Right lobe of liver (tissue), 6 donors: ENCODE data around the gene BPGM. TPM values are rescaled to one million over a fixed set of nuclear protein-coding genes. Genes with fewer than 3 reads are reported as not detected.
A peak's percentile ranks its signal among the peaks of the same experiment; 100 is the strongest.

Experiments
- ATAC-seq, 4 donors: fragments of 200-7000 bp; cut with Tn5 transposase; one replicate each; pipeline ENCODE4 v1.9.1; 2020; ENCODE audit warnings: mild to moderate bottlenecking in 4 of 4, moderate library complexity in 4 of 4
- DNase-seq, 3 donors: peaks; one replicate each; pipeline ENCODE4 v3.0.0-alpha.2; 2020
- H3K27ac ChIP-seq, 3 donors: fragments of 200-600 bp; one replicate each; pipeline ENCODE4 v1.8.0; 2022
- H3K27me3 ChIP-seq, 2 donors: fragments of 200-600 bp; one replicate each; pipeline ENCODE4 v1.8.0; 2022
- H3K36me3 ChIP-seq, 4 donors: fragments of 200-600 bp; sonication (generic) in 1 of 4; one replicate each; pipeline versions ENCODE4 v1.5.1 to v1.8.0; 2017 to 2022; ENCODE audit warnings: control low read depth in 1 of 4
- H3K4me1 ChIP-seq, 4 donors: fragments of 200-600 bp; sonication (generic) in 1 of 4; one replicate each; pipeline versions ENCODE4 v1.5.1 to v1.8.0; 2017 to 2022; ENCODE audit warnings: control low read depth in 1 of 4
- H3K4me3 ChIP-seq, 3 donors: fragments of 200-600 bp; one replicate each; pipeline ENCODE4 v1.8.0; 2022
- H3K9me3 ChIP-seq, 4 donors: fragments of 200-600 bp; sonication (generic) in 1 of 4; one replicate each; pipeline versions ENCODE4 v1.5.1 to v1.8.0; 2017 to 2022; ENCODE audit warnings: control low read depth in 1 of 4
- CTCF ChIP-seq, 4 donors: fragments of 200-600 bp in 3 of 4; fragments of 450-650 bp in 1 of 4; IDR thresholded peaks; one replicate each; pipeline versions ENCODE4 v1.5.1 to v1.8.0; 2016 to 2022; ENCODE audit warnings: antibody characterized with exemption in 4 of 4, mild to moderate bottlenecking in 2 of 4
- POLR2A ChIP-seq: fragments of 450-650 bp; IDR thresholded peaks from one replicate; pipeline ENCODE4 v1.6.1; 2017; ENCODE audit warnings: antibody characterized with exemption, mild to moderate bottlenecking
- WGBS: methylation state at CpG from one replicate; pipeline ENCODE4 v1.1.6; 2018; ENCODE audit warnings: low coverage, low lambda C conversion rate; ENCODE audit not compliant: insufficient coverage; ENCODE audit errors: missing lambda C conversion rate; 5-methylcytosine and 5-hydroxymethylcytosine counted together
- intact Hi-C, 2 donors: fragments of 100-400 bp; cut with DNase I; formaldehyde crosslinking; loops; one replicate each; pipeline versions ENCODE4 v1.11.2 to v1.14.1; 2022
- total RNA-seq, 6 experiments: library from RNA; depleted of rRNA in 2 of 6; stranded (reverse); fragments of >200 nt in 2 of 6; fragmentation: NEBNext Ultra II Directional in 3 of 6; extraction: Animal tissue kit (Norgen Biotek cat#: 25700) in 3 of 6; gene quantifications; one replicate each; pipeline versions ENCODE4 v1.1.0 to v1.2.4, GENCODE V29; 2016 to 2023
- donor health status: DM: no; HTN: yes; CAD: no.
- donor health status: DM: no; HTN: no; CAD: no.
- donor health status: DM: no; HTN: no; CAD: no.
- donor health status: DM: no; HTN: yes; CAD: no.
- donor health status: DM: no; HTN: yes; CAD: no.

BPGM gene
- total RNA-seq, 6 experiments from 2014 or later, result 5.9 to 10.9 (median 7.3) TPM

DNA sequence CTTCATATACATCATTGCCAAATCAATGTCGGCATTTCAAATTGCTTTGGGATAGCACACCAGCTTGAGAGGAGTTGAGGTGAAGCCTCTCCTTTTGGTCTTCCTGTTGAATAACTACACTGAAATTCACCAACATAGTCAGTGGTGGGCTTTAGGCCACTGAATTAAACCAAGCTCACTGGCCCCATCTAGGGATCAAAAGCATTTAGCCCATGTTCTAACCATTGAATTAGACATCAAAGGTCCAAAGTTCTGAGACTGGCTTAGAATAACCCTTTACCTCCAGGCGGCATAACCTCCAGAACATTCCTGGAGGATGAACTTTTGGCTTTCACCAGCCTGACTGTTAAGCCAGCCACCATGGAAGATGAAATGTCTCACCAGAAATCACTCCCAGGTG is 54.6 kb downstream of the BPGM start:
- no peaks in the 10 kb centered on the region for H3K9me3 ChIP-seq
- H3K4me1 ChIP-seq, result peaks cover 0 to 43% (median 2%) of the 10 kb centered on the region in 4 donors
- DNase-seq (no peak), ATAC-seq (peak in 3 of 4 donors; percentile 22 to 43 (median 28))
- 71% methylated on average over 2 of the region's 2 CpGs for WGBS
- no peaks in the 10 kb centered on the region for H3K36me3 ChIP-seq
- no peak overlapping the region for H3K4me3 ChIP-seq
- H3K27ac ChIP-seq, result no peak overlapping the region
- TF ChIP-seq CTCF (IDR thresholded peaks at IDR 0.05) (peak; percentile 15 to 36 (median 22)), POLR2A (no peak)
- intact Hi-C loops, result no loop called here
- no peaks in the 10 kb centered on the region for H3K27me3 ChIP-seq

GRCh38 chr7:134702366-134703240 is 56.0 kb downstream of the BPGM start:
- intact Hi-C loops, result no loop called here
- TF ChIP-seq CTCF (IDR thresholded peaks at IDR 0.05) (no peak), POLR2A (no peak)
- Histone ChIP-seq H3K4me3 (no peak overlapping the region), H3K27me3 (no peaks in the 10 kb centered on the region), H3K9me3 (no peaks in the 10 kb centered on the region), H3K4me1 (peaks cover 0 to 43% (median 2%) of the 10 kb centered on the region in 4 donors), H3K36me3 (no peaks in the 10 kb centered on the region), H3K27ac (peak overlapping the region in 1 of 3 donors; percentile 66)
- ATAC-seq, result no peak
- 43% methylated on average over 6 of the region's 10 CpGs for WGBS
- no peak for DNase-seq

- peak; percentile 33 to 56 (median 50) for DNase-seq
- ATAC-seq, result peak; percentile 74 to 81 (median 80)
Observed at GRCh38 chr7:134703241-134703594, 56.6 kb downstream of the BPGM start.

GRCh38 chr7:134703782-134704181 is 57.1 kb downstream of the BPGM start:
- Histone ChIP-seq H3K36me3 (no peaks in the 10 kb centered on the region), H3K9me3 (no peaks in the 10 kb centered on the region), H3K27me3 (no peaks in the 10 kb centered on the region), H3K27ac (peak overlapping the region in 2 of 3 donors; percentile 24 to 66), H3K4me1 (peaks cover 0 to 46% (median 2%) of the 10 kb centered on the region in 4 donors), H3K4me3 (no peak overlapping the region)
- DNase-seq (peak in 2 of 3 donors; percentile 24 to 57), ATAC-seq (peak; percentile 76 to 80 (median 78))
- 23% methylated on average over 6 of the region's 6 CpGs for WGBS
- intact Hi-C loops, result no loop called here
- TF ChIP-seq CTCF (IDR thresholded peaks at IDR 0.05), result no peak
- no peak for TF ChIP-seq POLR2A

More at GRCh38 chr7:134703241-134703594, 56.6 kb downstream of the BPGM start:
- intact Hi-C loops, result no loop called here
- WGBS, result 24% methylated on average over 2 of the region's 2 CpGs
- Histone ChIP-seq H3K9me3 (no peaks in the 10 kb centered on the region), H3K4me3 (no peak overlapping the region), H3K36me3 (no peaks in the 10 kb centered on the region), H3K27ac (peak overlapping the region in 2 of 3 donors; percentile 24 to 66), H3K4me1 (peaks cover 0 to 46% (median 2%) of the 10 kb centered on the region in 4 donors), H3K27me3 (no peaks in the 10 kb centered on the region)
- TF ChIP-seq POLR2A (no peak), CTCF (IDR thresholded peaks at IDR 0.05) (no peak)
